ENCODE results near the gene SLC37A1. TPM values are rescaled to one million over a fixed set of nuclear protein-coding genes. Genes with fewer than 3 reads are reported as not detected.

The SLC37A1 gene
- total RNA-seq, 1 experiment from 2014 or later, result 23.5 TPM

DNA sequence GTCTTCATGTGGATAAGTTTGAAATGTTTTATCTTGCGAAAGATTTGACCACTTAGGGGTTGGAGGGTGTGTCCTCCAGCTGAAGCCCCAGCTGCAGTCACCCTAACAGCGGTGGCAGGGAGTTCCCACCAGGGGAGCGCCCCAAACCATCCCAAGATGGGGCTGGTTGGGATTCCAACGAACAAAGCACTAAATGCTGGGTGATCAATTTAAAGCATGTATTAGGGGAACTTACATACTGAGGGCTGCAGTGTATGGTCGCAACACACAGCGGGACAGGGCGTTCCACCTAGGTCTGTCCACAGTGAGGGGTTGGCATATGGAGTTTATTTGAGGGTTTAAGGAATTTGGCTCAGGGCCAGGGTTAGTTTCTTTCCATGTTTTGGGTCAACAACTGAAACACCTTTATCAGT is 26.3 kb downstream of the SLC37A1 start:
- Histone ChIP-seq H3K9me3 (ENCODE audit: insufficient read depth, low read depth) (no peaks in the 10 kb centered on the region), H3K4me1 (replicated peaks; ENCODE audit: insufficient read depth) (no peaks in the 10 kb centered on the region), H3K9me2 (ENCODE audit: insufficient read depth) (no peaks in the 10 kb centered on the region), H3K79me2 (ENCODE audit: low read depth) (no peaks in the 10 kb centered on the region), H4K20me1 (ENCODE audit: insufficient read depth) (no peaks in the 10 kb centered on the region), H3F3A (ENCODE audit: insufficient read depth, low read depth) (no peaks in the 10 kb centered on the region), H3K4me2 (no peak overlapping the region), H3K36me3 (ENCODE audit: low read depth) (no peaks in the 10 kb centered on the region; the same call in 1 of the 2 replicates), H3K27me3 (ENCODE audit: insufficient read depth, low read depth) (no peaks in the 10 kb centered on the region), H3K4me3 (no peak overlapping the region), H3K27ac (no peak overlapping the region), H2AFZ (no peak overlapping the region)
- intact Hi-C loops (cut with micrococcal nuclease; ENCODE audit: unreplicated experiment), result no loop called here
- ChIA-PET POLR2A (ENCODE audit: unreplicated experiment) (no interaction called here), CTCF (no interaction called here)
- DNase-seq, result no peak
- no peak for TF ChIP-seq EZH2 (IDR thresholded peaks at IDR 0.05; ENCODE audit: low read depth)
- TF ChIP-seq, protein P1, sequence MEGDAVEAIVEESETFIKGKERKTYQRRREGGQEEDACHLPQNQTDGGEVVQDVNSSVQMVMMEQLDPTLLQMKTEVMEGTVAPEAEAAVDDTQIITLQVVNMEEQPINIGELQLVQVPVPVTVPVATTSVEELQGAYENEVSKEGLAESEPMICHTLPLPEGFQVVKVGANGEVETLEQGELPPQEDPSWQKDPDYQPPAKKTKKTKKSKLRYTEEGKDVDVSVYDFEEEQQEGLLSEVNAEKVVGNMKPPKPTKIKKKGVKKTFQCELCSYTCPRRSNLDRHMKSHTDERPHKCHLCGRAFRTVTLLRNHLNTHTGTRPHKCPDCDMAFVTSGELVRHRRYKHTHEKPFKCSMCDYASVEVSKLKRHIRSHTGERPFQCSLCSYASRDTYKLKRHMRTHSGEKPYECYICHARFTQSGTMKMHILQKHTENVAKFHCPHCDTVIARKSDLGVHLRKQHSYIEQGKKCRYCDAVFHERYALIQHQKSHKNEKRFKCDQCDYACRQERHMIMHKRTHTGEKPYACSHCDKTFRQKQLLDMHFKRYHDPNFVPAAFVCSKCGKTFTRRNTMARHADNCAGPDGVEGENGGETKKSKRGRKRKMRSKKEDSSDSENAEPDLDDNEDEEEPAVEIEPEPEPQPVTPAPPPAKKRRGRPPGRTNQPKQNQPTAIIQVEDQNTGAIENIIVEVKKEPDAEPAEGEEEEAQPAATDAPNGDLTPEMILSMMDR (conservative IDR thresholded peaks at IDR 0.05), result no peak
- BruUV-seq (replicated peaks), result no TSS peak

DNA sequence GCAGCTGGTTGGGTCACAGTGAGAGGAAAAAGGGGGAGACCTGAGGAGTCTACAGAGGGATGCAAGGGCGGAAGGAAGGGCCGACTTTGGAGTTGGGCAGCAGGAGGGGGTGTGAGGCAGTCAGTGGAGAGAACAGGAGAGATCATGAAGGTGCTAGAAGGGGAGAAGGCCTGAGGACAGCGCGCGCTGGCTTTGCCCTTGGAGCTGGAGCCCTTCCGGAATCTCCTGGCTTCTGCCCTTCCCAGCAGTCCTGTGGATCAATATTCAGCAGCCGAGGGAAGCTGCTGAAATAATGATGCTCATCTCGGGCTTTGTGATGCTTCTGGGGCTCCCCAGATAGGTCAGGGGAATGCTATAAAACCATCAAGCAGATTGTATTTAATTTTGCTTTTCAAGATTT is 26.7 kb downstream of the SLC37A1 start:
- Histone ChIP-seq H3K36me3 (ENCODE audit: low read depth) (no peaks in the 10 kb centered on the region; the same call in 1 of the 2 replicates), H4K20me1 (ENCODE audit: insufficient read depth) (no peaks in the 10 kb centered on the region), H3K9me3 (ENCODE audit: insufficient read depth, low read depth) (no peaks in the 10 kb centered on the region), H3K4me1 (replicated peaks; ENCODE audit: insufficient read depth) (no peaks in the 10 kb centered on the region), H3K4me2 (no peak overlapping the region), H3K27me3 (ENCODE audit: insufficient read depth, low read depth) (no peaks in the 10 kb centered on the region), H3K9me2 (ENCODE audit: insufficient read depth) (no peaks in the 10 kb centered on the region), H3K4me3 (no peak overlapping the region), H3K79me2 (ENCODE audit: low read depth) (no peaks in the 10 kb centered on the region), H3F3A (ENCODE audit: insufficient read depth, low read depth) (no peaks in the 10 kb centered on the region), H2AFZ (no peak overlapping the region), H3K27ac (no peak overlapping the region)
- ChIA-PET CTCF (no interaction called here), POLR2A (ENCODE audit: unreplicated experiment) (no interaction called here)
- TF ChIP-seq, protein P1 (conservative IDR thresholded peaks at IDR 0.05), result no peak
- TF ChIP-seq EZH2 (IDR thresholded peaks at IDR 0.05; ENCODE audit: low read depth), result no peak
- intact Hi-C loops (cut with micrococcal nuclease; ENCODE audit: unreplicated experiment), result no loop called here
- no peak for DNase-seq
- no TSS peak for BruUV-seq (replicated peaks)

GRCh38 chr21:42541174-42541573 is 27.5 kb downstream of the SLC37A1 start:
- H3K27me3 ChIP-seq (ENCODE audit: insufficient read depth, low read depth), result no peaks in the 10 kb centered on the region
- H3K9me3 ChIP-seq (ENCODE audit: insufficient read depth, low read depth), result no peaks in the 10 kb centered on the region
- TF ChIP-seq, protein P1 (conservative IDR thresholded peaks at IDR 0.05), result no peak
- TF ChIP-seq EZH2 (IDR thresholded peaks at IDR 0.05; ENCODE audit: low read depth), result no peak
- H4K20me1 ChIP-seq (ENCODE audit: insufficient read depth), result no peaks in the 10 kb centered on the region
- H3F3A ChIP-seq (ENCODE audit: insufficient read depth, low read depth), result no peaks in the 10 kb centered on the region
- no peak for DNase-seq
- no peak overlapping the region for H2AFZ ChIP-seq
- CTCF ChIA-PET, result no interaction called here
- H3K36me3 ChIP-seq (ENCODE audit: low read depth), result no peaks in the 10 kb centered on the region; the same call in 1 of the 2 replicates
- no peaks in the 10 kb centered on the region for H3K4me1 ChIP-seq (replicated peaks; ENCODE audit: insufficient read depth)
- intact Hi-C loops (cut with micrococcal nuclease; ENCODE audit: unreplicated experiment), result no loop called here
- H3K4me3 ChIP-seq, result no peak overlapping the region
- H3K79me2 ChIP-seq (ENCODE audit: low read depth), result no peaks in the 10 kb centered on the region
- no TSS peak for BruUV-seq (replicated peaks)
- no peaks in the 10 kb centered on the region for H3K9me2 ChIP-seq (ENCODE audit: insufficient read depth)
- POLR2A ChIA-PET (ENCODE audit: unreplicated experiment), result interaction anchor here (0.7 kb wide), 1 partner anchor 72 kb away, joined by 4 read pairs; no protein-coding TSS in a partner anchor
- H3K4me2 ChIP-seq, result no peak overlapping the region
- no peak overlapping the region for H3K27ac ChIP-seq
